GM23338 (cell line): ENCODE results near the gene PRDX4. TPM values are rescaled to one million over a fixed set of nuclear protein-coding genes. Genes with fewer than 3 reads are reported as not detected.

Experiments used
- ATAC-seq: fragments of 200-7000 bp; cut with Tn5 transposase; 3 replicates; pipeline ENCODE4 v1.9.1; 2020
- DNase-seq: peaks from one replicate; pipeline ENCODE4 v3.0.0-alpha.2; 2015; ENCODE audit warnings: low spot score
- H2AFZ ChIP-seq: fragments of 200-600 bp; sonication (generic); 2 replicates; pipeline ENCODE4 v1.8.0; 2016; ENCODE audit warnings: antibody characterized with exemption, mild to moderate bottlenecking, moderate library complexity
- H3F3A ChIP-seq: fragments of 200-600 bp; sonication (generic); replicated peaks from 2 replicates; pipeline ENCODE4 v1.8.0; 2017; ENCODE audit warnings: antibody characterized with exemption, mixed run types, low read depth
- H3K27ac ChIP-seq: fragments of 200-600 bp; sonication (generic); 2 replicates; pipeline ENCODE4 v1.6.1; 2016; ENCODE audit warnings: low read depth
- H3K27me3 ChIP-seq: fragments of 200-600 bp; sonication (generic); 2 replicates; pipeline ENCODE4 v1.8.0; 2016; ENCODE audit warnings: mild to moderate bottlenecking, mixed run types, moderate library complexity; ENCODE audit not compliant: insufficient read depth
- H3K36me3 ChIP-seq: fragments of 200-600 bp; sonication (generic); 2 replicates; pipeline ENCODE4 v1.8.0; 2016; ENCODE audit warnings: mild to moderate bottlenecking; ENCODE audit not compliant: insufficient read depth
- H3K4me1 ChIP-seq: fragments of 200-600 bp; sonication (generic); 2 replicates; pipeline ENCODE4 v1.8.0; 2016; ENCODE audit warnings: mild to moderate bottlenecking, moderate library complexity; ENCODE audit not compliant: insufficient read depth
- H3K4me2 ChIP-seq: fragments of 200-600 bp; sonication (generic); 2 replicates; pipeline ENCODE4 v1.7.1; 2017; ENCODE audit warnings: mixed run types
- H3K4me3 ChIP-seq: fragments of 200-600 bp; sonication (generic); 2 replicates; pipeline ENCODE4 v1.6.1; 2016; ENCODE audit warnings: mixed run types
- H3K79me2 ChIP-seq: fragments of 200-600 bp; sonication (generic); replicated peaks from 2 replicates; pipeline ENCODE4 v1.8.0; 2017; ENCODE audit warnings: mild to moderate bottlenecking; ENCODE audit not compliant: insufficient read depth
- H3K9me2 ChIP-seq: fragments of 200-600 bp; sonication (generic); 2 replicates; pipeline ENCODE4 v1.8.0; 2017; ENCODE audit not compliant: insufficient read depth
- H4K20me1 ChIP-seq: fragments of 200-600 bp; sonication (generic); replicated peaks from 2 replicates; pipeline ENCODE4 v1.8.0; 2017; ENCODE audit warnings: mild to moderate bottlenecking; ENCODE audit not compliant: insufficient read depth
- H3K27ac Mint-ChIP-seq: 2 replicates; pipeline ENCODE4 v1.8.0; 2020; ENCODE audit warnings: inconsistent platforms, mild to moderate bottlenecking, moderate library complexity, mixed read lengths
- H3K27me3 Mint-ChIP-seq: 3 replicates; pipeline ENCODE4 v1.8.0; 2022; ENCODE audit warnings: low read depth, mild to moderate bottlenecking, moderate library complexity, mixed read lengths, inconsistent platforms; ENCODE audit not compliant: insufficient read depth, poor library complexity
- H3K36me3 Mint-ChIP-seq: 3 replicates; pipeline ENCODE4 v1.8.0; 2021; ENCODE audit warnings: low read depth, mild to moderate bottlenecking, inconsistent platforms, moderate library complexity, mixed read lengths
- H3K4me1 Mint-ChIP-seq: 3 replicates; pipeline ENCODE4 v1.8.0; 2020; ENCODE audit warnings: mild to moderate bottlenecking, inconsistent platforms, mixed read lengths
- H3K4me3 Mint-ChIP-seq: 3 replicates; pipeline ENCODE4 v1.8.0; 2021; ENCODE audit warnings: moderate library complexity, mild to moderate bottlenecking, inconsistent platforms, mixed read lengths
- H3K9me3 Mint-ChIP-seq: 3 replicates; pipeline ENCODE4 v1.8.0; 2020; ENCODE audit warnings: moderate library complexity, mild to moderate bottlenecking, inconsistent platforms, mixed read lengths
- CREB1 ChIP-seq: fragments of 250-450 bp; sonication (Bioruptor Pico); IDR thresholded peaks from 2 replicates; pipeline ENCODE4 v1.5.0; 2020; ENCODE audit warnings: low read depth, mild to moderate bottlenecking, moderate library complexity
- CTCF ChIP-seq, 2 experiments: fragments of 200-600 bp in 1 of 2; sonication (generic) in 1 of 2; conservative IDR thresholded peaks; 2 replicates each; pipeline versions ENCODE4 v1.5.1 to v1.6.1; 2016 to 2017; ENCODE audit warnings: antibody characterized with exemption in 2 of 2, low read depth in 2 of 2, mild to moderate bottlenecking in 2 of 2, moderate library complexity in 1 of 2
- EZH2phosphoT487 ChIP-seq: fragments of 200-600 bp; sonication (generic); IDR thresholded peaks from one replicate; pipeline ENCODE4 v1.8.1; 2018; ENCODE audit warnings: antibody characterized with exemption; ENCODE audit not compliant: unreplicated experiment
- JUNB ChIP-seq: IDR thresholded peaks from one replicate; pipeline ENCODE4 v1.6.1; 2016; ENCODE audit warnings: antibody characterized with exemption; ENCODE audit not compliant: unreplicated experiment
- STAT1 ChIP-seq: IDR thresholded peaks from one replicate; pipeline ENCODE4 v1.6.1; 2016; ENCODE audit warnings: antibody characterized with exemption; ENCODE audit not compliant: unreplicated experiment
- ZNF331 ChIP-seq: fragments of 250-450 bp; sonication (Bioruptor Pico); IDR thresholded peaks from 2 replicates; pipeline ENCODE4 v1.5.0; 2020; ENCODE audit warnings: low read depth, mild to moderate bottlenecking, moderate library complexity
- ZNF462 ChIP-seq: fragments of 250-450 bp; sonication (Bioruptor Pico); IDR thresholded peaks from 2 replicates; pipeline ENCODE4 v1.5.0; 2020; ENCODE audit warnings: mild to moderate bottlenecking, moderate library complexity
- polyA plus RNA-seq: library from polyadenylated mRNA; unstranded; fragments of >200 nt; fragmentation: Nextera tagmentation; extraction: Ambion mirVana; gene quantifications from 2 replicates; pipeline ENCODE4 v1.2.1, GENCODE V29; 2016
- total RNA-seq: library from RNA; depleted of rRNA; stranded (reverse); fragments of >200 nt; shearing (Covaris generic); gene quantifications from 2 replicates; pipeline ENCODE4 v1.2.3, GENCODE V29; 2014

Gene PRDX4
- total and polyA plus RNA-seq, 2 experiments from 2014 or later: 101 to 139 TPM

- H3K27ac ChIP-seq: no peak overlapping the region
- DNase-seq (no peak), ATAC-seq (no peak)
- H3K4me2 ChIP-seq: no peak overlapping the region
- H2AFZ ChIP-seq: no peak overlapping the region
- H3K27me3 ChIP-seq: no peaks in the 10 kb centered on the region
- Mint-ChIP-seq H3K9me3 (no peaks in the 10 kb centered on the region), H3K4me3 (no peak overlapping the region), H3K4me1 (no peaks in the 10 kb centered on the region), H3K36me3 (no peaks in the 10 kb centered on the region), H3K27me3 (no peaks in the 10 kb centered on the region), H3K27ac (no peak overlapping the region)
- TF ChIP-seq ZNF462 (CRISPR knock-in tag) (no peak), STAT1 (no peak), CREB1 (CRISPR knock-in tag) (no peak), EZH2phosphoT487 (no peak)
- no peaks in the 10 kb centered on the region for H3K36me3 ChIP-seq
- H4K20me1 ChIP-seq: no peaks in the 10 kb centered on the region
- no peaks in the 10 kb centered on the region for H3K79me2 ChIP-seq
- no peaks in the 10 kb centered on the region for H3K4me1 ChIP-seq
- no peaks in the 10 kb centered on the region for H3K9me2 ChIP-seq
- no peaks in the 10 kb centered on the region for H3F3A ChIP-seq
- H3K4me3 ChIP-seq: no peak overlapping the region
These were observed 43.5 kb upstream of the PRDX4 start for GRCh38 chrX:23623797-23624196.

GRCh38 chrX:23626651-23627050 is 40.6 kb upstream of the PRDX4 start:
- Mint-ChIP-seq H3K27ac (no peak overlapping the region), H3K4me3 (no peak overlapping the region), H3K36me3 (no peaks in the 10 kb centered on the region), H3K27me3 (no peaks in the 10 kb centered on the region), H3K9me3 (no peaks in the 10 kb centered on the region), H3K4me1 (no peaks in the 10 kb centered on the region)
- H3K27me3 ChIP-seq: no peaks in the 10 kb centered on the region
- H3F3A ChIP-seq: no peaks in the 10 kb centered on the region
- no peak overlapping the region for H3K4me3 ChIP-seq
- H2AFZ ChIP-seq: no peak overlapping the region
- peak; percentile 22 for DNase-seq
- TF ChIP-seq CREB1 (CRISPR knock-in tag) (no peak), JUNB (no peak), CTCF (conservative IDR thresholded peaks at IDR 0.05; ENCODE audit: low read depth in 2 of 2) (peak; percentile 37 to 44; a peak in 3 of 4 replicates), ZNF331 (CRISPR knock-in tag) (no peak)
- no peaks in the 10 kb centered on the region for H3K4me1 ChIP-seq
- no peaks in the 10 kb centered on the region for H3K36me3 ChIP-seq
- no peaks in the 10 kb centered on the region for H3K9me2 ChIP-seq
- H4K20me1 ChIP-seq: no peaks in the 10 kb centered on the region
- H3K79me2 ChIP-seq: no peaks in the 10 kb centered on the region
- H3K27ac ChIP-seq: no peak overlapping the region
- no peak for ATAC-seq
- H3K4me2 ChIP-seq: no peak overlapping the region
